Measurements from ENCODE around the gene DNAJC4.
A peak's percentile ranks its signal among the peaks of the same experiment; 100 is the strongest.

DNAJC4 gene

GRCh38 chr11:64243236-64243854, 13.0 kb downstream of the DNAJC4 start:
- no peaks in the 10 kb centered on the region for H3K36me3 ChIP-seq (replicated peaks; ENCODE audit: insufficient read depth, low read length)
- no peaks in the 10 kb centered on the region for H3K9me2 ChIP-seq (replicated peaks; ENCODE audit: insufficient read depth, low read length)
- H3K4me3 ChIP-seq (ENCODE audit: low read length), result no peak overlapping the region
- DNase-seq, result no peak
- H3K4me2 ChIP-seq (ENCODE audit: low read depth, low read length), result no peak overlapping the region
- no peaks in the 10 kb centered on the region for H3K27me3 ChIP-seq (replicated peaks; ENCODE audit: insufficient read depth, low read length)
- H3K27ac ChIP-seq (ENCODE audit: low read length), result no peak overlapping the region
- H4K20me1 ChIP-seq (ENCODE audit: insufficient read depth, low read length), result no peaks in the 10 kb centered on the region
- H3K79me2 ChIP-seq (ENCODE audit: low read length), result peaks cover 40% of the 10 kb centered on the region
- no peaks in the 10 kb centered on the region for H3K9me3 ChIP-seq (replicated peaks; ENCODE audit: insufficient read depth, low read length)
- H3K9ac ChIP-seq (ENCODE audit: low read length), result no peak overlapping the region
- H3K4me1 ChIP-seq (ENCODE audit: low read length), result peaks cover 23% of the 10 kb centered on the region
- H2AFZ ChIP-seq (ENCODE audit: low read length), result no peak overlapping the region
- no peak for TF ChIP-seq CTCF (IDR thresholded peaks at IDR 0.05; ENCODE audit: low read length)
- TF ChIP-seq EZH2phosphoT487 (IDR thresholded peaks at IDR 0.05; ENCODE audit: low read length), result no peak
- no peak for TF ChIP-seq EZH2 (optimal IDR thresholded peaks at IDR 0.05; ENCODE audit: low read depth, low read length)
- H3F3A ChIP-seq (ENCODE audit: insufficient read depth, low read length), result peaks cover 34% of the 10 kb centered on the region

DNA sequence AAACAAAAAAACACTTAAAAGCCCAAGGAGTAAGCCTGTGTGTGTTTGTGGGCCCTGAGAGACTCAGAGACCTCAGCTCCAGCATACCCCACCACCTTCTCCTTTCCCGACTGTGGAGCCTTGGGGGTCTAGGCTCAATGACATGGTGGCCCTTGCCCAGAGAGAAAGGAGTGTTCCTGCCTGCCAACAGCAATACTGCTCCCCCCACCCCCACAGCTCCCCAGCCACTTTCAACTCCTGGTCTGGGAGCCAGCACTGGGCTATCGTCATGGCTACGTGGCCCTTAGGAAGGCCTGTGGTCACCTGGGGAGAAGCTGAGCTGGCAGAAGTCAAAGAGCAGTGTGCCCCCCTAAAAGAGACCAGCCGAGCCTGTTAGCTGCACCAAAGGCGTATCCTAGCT, 13.8 kb downstream of the DNAJC4 start:
- TF ChIP-seq EZH2phosphoT487 (IDR thresholded peaks at IDR 0.05; ENCODE audit: low read length) (no peak), EZH2 (optimal IDR thresholded peaks at IDR 0.05; ENCODE audit: low read depth, low read length) (no peak), CTCF (IDR thresholded peaks at IDR 0.05; ENCODE audit: low read length) (no peak)

DNA sequence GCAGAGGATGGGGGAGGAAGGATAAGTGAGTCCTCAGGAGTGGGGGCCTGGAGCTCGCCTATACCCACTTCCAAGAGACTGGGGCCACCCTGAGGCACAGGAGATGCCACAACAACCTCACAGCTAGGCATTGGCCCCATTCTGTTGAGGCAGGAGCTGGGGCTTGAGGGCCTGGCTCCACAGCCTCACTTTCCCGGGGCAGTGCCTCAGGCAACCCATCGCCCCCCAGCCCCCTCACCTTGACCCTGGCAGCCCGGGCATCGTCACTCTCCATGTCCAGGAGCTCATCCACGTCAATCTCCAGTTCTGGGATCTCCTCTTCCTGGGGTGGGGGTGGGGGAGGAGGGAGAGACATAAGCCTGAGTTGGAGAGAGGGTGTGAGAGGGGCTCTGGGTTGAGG, 14.6 kb downstream of the DNAJC4 start:
- H4K20me1 ChIP-seq (ENCODE audit: insufficient read depth, low read length), result no peaks in the 10 kb centered on the region
- peaks cover 20% of the 10 kb centered on the region for H3F3A ChIP-seq (ENCODE audit: insufficient read depth, low read length)
- peak overlapping the region; percentile 99 for H3K4me3 ChIP-seq (ENCODE audit: low read length)
- no peaks in the 10 kb centered on the region for H3K27me3 ChIP-seq (replicated peaks; ENCODE audit: insufficient read depth, low read length)
- H3K4me2 ChIP-seq (ENCODE audit: low read depth, low read length), result peak overlapping the region; percentile 84
- H3K9ac ChIP-seq (ENCODE audit: low read length), result peak overlapping the region; percentile 86; the same call in 1 of the 2 replicates
- no peak for DNase-seq
- H3K9me3 ChIP-seq (replicated peaks; ENCODE audit: insufficient read depth, low read length), result no peaks in the 10 kb centered on the region
- H3K9me2 ChIP-seq (replicated peaks; ENCODE audit: insufficient read depth, low read length), result no peaks in the 10 kb centered on the region
- no peak for TF ChIP-seq CTCF (IDR thresholded peaks at IDR 0.05; ENCODE audit: low read length)
- H3K36me3 ChIP-seq (replicated peaks; ENCODE audit: insufficient read depth, low read length), result no peaks in the 10 kb centered on the region
- peaks cover 13% of the 10 kb centered on the region for H3K4me1 ChIP-seq (ENCODE audit: low read length)
- H3K27ac ChIP-seq (ENCODE audit: low read length), result peak overlapping the region; percentile 47; the same call in 1 of the 2 replicates
- peaks cover 40% of the 10 kb centered on the region for H3K79me2 ChIP-seq (ENCODE audit: low read length)
- no peak overlapping the region for H2AFZ ChIP-seq (ENCODE audit: low read length)

More for the DNA sequence above, 13.8 kb downstream of the DNAJC4 start:
- Histone ChIP-seq H4K20me1 (ENCODE audit: insufficient read depth, low read length) (no peaks in the 10 kb centered on the region), H3K4me3 (ENCODE audit: low read length) (no peak overlapping the region), H3K79me2 (ENCODE audit: low read length) (peaks cover 40% of the 10 kb centered on the region), H3K27ac (ENCODE audit: low read length) (no peak overlapping the region), H2AFZ (ENCODE audit: low read length) (no peak overlapping the region), H3K27me3 (replicated peaks; ENCODE audit: insufficient read depth, low read length) (no peaks in the 10 kb centered on the region), H3K36me3 (replicated peaks; ENCODE audit: insufficient read depth, low read length) (no peaks in the 10 kb centered on the region), H3F3A (ENCODE audit: insufficient read depth, low read length) (peaks cover 26% of the 10 kb centered on the region), H3K4me1 (ENCODE audit: low read length) (peaks cover 20% of the 10 kb centered on the region), H3K9me2 (replicated peaks; ENCODE audit: insufficient read depth, low read length) (no peaks in the 10 kb centered on the region), H3K9me3 (replicated peaks; ENCODE audit: insufficient read depth, low read length) (no peaks in the 10 kb centered on the region), H3K4me2 (ENCODE audit: low read depth, low read length) (no peak overlapping the region), H3K9ac (ENCODE audit: low read length) (no peak overlapping the region)
- DNase-seq, result no peak
